GM12892 (cell line): Measurements from ENCODE around the gene ARHGAP1.

ENCODE experiments used
- POLR2A ChIP-seq: IDR thresholded peaks from 2 replicates; pipeline ENCODE4 v1.6.1; 2011; ENCODE audit warnings: low read depth, low read length, control low read depth
- POLR2AphosphoS5 ChIP-seq: IDR thresholded peaks from 2 replicates; pipeline ENCODE4 v1.6.1; 2011; ENCODE audit warnings: low read depth, low read length, control low read depth
- TAF1 ChIP-seq: IDR thresholded peaks from 2 replicates; pipeline ENCODE4 v1.6.1; 2011; ENCODE audit warnings: low read depth, mild to moderate bottlenecking, control low read depth, low read length, borderline replicate concordance

DNA sequence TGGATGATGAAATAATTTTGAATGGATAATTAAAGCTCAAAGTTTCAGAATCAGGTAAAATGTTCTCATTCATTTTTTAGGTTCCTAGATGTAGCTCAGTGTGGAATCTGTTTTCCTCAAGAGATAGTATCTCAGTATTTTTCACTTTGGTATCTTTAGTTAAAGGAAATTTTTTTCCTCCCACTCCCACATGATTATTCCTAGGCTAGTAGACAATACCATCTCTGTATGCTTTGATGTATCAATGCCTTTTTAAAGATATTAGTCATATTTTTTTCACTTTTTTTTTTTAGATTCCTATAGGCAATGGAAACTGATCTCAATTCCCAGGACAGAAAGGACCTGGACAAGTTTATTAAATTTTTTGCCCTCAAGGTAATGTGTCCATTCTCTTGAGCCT is 56.4 kb downstream of the ARHGAP1 start:
- TF ChIP-seq TAF1 (no peak), POLR2AphosphoS5 (no peak), POLR2A (no peak)
